GM20431 (cell line): Measurements from ENCODE around the gene ZNF8.
"Not testable (repeated sequence)": the region's sequence is repeated elsewhere in the genome, so short reads cannot be mapped to it uniquely, and the experiment has no call there.

ENCODE experiments used
- in situ Hi-C: fragments of 300-500 bp; cut with MseI, MboI; formaldehyde crosslinking; loops from one replicate; pipeline ENCODE4 v1.15.0; 2020; ENCODE audit warnings: low sequenced_read_pairs; ENCODE audit not compliant: unreplicated experiment

Gene ZNF8

GRCh38 chr19:58294743-58295374 is 16.1 kb downstream of the ZNF8 start:
- in situ Hi-C loops, result no loop called here

- in situ Hi-C loops, result no loop called here
These were observed 17.3 kb downstream of the ZNF8 start for GRCh38 chr19:58296104-58296503.

GRCh38 chr19:58300620-58301019 is 21.9 kb downstream of the ZNF8 start:
- in situ Hi-C loops, result no loop called here

DNA sequence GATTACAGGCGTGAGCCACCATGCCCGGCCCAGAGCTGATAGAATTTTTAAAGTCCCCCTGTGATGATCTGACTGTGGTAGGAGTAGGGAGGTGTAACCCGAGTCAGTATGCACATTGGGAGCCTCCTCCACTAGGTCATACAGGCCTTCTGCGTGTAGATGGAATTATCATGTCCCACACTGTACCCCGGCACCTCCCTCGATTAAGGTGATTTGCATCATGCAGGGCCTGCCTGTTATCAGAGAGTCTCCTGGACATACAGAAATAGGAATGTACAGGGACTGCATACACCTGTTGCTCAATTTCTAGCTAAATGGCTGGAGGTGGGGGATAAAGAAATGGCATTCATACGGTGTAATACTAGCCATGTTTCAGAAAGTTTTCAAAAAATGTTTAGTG is 25.5 kb downstream of the ZNF8 start:
- in situ Hi-C loops, result no loop called here

DNA sequence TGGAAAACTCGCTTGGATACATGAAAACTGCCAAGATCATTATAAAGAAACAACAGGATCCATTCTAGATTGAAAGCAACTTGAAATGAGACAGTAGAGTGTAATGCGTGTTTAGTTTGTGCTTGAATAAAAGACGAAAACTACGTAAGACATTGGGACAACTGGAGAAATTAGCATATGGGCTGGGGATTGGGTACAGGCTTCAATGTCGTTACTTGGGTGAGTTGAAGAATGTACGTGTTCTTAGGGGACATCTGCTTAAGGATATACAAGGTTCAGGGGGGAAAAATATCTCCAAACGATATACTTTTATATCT is 26.0 kb downstream of the ZNF8 start:
- in situ Hi-C loops, result no loop called here

DNA sequence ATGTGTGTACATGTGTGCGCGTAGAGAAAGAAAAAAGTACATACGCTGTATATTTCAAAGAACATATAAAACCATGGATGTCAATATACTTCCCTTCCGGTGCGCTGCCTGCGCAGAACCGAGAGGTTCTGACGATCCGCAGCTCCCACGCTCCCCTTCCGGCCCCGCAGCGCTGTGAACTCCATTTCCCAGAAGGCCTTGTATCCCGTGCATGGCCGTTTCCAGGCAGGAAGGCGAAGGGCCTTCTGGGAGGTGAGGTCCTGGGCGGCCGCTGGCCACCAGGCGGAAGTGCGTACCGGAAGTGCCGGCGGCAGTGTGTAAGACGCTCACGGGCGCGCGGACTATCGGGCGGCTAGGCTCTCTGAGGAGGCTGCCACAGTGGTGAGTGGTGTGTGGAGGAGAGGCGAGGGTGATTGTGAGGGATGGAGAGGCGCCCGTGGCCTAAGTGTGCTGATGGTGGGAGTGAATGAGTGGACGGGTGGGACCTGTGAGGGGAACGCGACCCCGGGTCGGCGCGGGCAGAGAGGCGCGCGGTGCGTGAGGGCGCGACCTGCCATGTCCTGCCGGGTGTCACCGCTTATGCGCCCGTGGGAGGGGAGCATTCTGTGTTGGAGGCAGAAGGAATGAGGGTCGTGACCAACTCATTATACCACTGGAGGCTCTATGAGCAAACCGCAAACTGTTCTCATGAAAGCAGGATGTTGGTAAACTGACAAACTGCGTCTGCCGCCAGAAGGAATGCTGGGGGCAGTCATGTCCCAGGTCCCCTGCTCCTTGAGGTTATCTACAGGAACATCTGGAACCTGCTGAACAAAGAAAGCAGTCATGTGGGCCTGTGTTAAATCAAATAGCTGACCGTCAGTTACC is 26.5 kb downstream of the ZNF8 start, which contains the start of gene ERVK3-1:
Gene ERVK3-1, plus strand, starts transcription at position 313 of the 867 bp plus-strand sequence. CDS start 6,792 bp downstream, outside the sequence.
- in situ Hi-C loops, result no loop called here

GRCh38 chr19:58305932-58306323 is 27.2 kb downstream of the ZNF8 start:
- in situ Hi-C loops, result no loop called here

GRCh38 chr19:58307736-58308135 is 29.0 kb downstream of the ZNF8 start:
- in situ Hi-C loops, result no loop called here

GRCh38 chr19:58310685-58311084 is 31.9 kb downstream of the ZNF8 start:
- in situ Hi-C loops, result not testable (repeated sequence)

DNA sequence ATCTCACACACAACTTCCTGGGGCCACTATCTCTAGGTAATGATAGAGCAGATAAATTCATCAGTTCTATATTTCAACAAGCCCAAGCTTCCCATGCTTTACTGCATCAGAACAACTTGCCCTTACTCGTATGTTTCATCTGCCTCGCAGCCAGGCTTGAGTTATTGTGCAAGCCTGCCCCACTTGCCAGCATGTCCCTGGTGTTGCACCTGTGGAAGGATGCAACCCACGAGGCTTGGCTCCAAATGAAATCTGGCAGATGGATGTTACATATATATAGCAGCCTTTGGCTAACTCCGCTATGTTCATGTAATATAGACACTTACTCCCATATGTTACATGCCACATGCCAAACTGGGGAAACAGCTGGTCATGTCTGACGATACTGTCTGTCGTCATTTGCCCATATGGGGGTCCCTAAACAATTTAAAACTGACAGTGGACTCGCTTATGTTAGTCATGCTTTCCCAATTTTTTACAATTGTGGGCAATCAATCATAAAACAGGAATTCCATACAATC is 32.6 kb downstream of the ZNF8 start:
- in situ Hi-C loops, result no loop called here

- in situ Hi-C loops, result no loop called here
These were observed 36.8 kb downstream of the ZNF8 start for GRCh38 chr19:58315580-58315979.

- in situ Hi-C loops, result no loop called here
These were observed 38.8 kb downstream of the ZNF8 start for GRCh38 chr19:58317476-58318072.

- in situ Hi-C loops, result no loop called here
These were observed 39.5 kb downstream of the ZNF8 start for GRCh38 chr19:58318297-58318696.

DNA sequence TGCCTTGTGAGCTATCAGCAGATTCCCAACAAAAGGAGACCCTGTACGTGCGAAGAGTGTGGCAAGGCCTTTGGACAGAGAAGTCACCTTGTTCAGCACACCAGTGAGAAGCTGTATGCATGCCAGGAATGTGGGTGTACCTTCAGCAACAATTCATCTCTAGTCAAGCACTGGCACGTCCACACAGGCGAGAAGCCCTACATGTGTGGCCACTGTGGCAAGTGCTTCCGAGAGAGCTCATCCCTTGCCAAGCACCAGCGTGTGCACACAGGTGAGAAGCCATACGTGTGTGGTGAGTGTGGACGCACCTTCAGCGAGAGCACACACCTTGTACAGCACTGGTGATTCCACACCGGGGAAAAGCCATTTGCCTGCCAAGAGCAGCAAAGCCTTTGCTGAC is 40.5 kb downstream of the ZNF8 start:
- in situ Hi-C loops, result no loop called here

- in situ Hi-C loops, result no loop called here
These were observed 46.7 kb downstream of the ZNF8 start for GRCh38 chr19:58325311-58326022.

- in situ Hi-C loops, result no loop called here
These were observed 47.8 kb downstream of the ZNF8 start for GRCh38 chr19:58326501-58326913.

DNA sequence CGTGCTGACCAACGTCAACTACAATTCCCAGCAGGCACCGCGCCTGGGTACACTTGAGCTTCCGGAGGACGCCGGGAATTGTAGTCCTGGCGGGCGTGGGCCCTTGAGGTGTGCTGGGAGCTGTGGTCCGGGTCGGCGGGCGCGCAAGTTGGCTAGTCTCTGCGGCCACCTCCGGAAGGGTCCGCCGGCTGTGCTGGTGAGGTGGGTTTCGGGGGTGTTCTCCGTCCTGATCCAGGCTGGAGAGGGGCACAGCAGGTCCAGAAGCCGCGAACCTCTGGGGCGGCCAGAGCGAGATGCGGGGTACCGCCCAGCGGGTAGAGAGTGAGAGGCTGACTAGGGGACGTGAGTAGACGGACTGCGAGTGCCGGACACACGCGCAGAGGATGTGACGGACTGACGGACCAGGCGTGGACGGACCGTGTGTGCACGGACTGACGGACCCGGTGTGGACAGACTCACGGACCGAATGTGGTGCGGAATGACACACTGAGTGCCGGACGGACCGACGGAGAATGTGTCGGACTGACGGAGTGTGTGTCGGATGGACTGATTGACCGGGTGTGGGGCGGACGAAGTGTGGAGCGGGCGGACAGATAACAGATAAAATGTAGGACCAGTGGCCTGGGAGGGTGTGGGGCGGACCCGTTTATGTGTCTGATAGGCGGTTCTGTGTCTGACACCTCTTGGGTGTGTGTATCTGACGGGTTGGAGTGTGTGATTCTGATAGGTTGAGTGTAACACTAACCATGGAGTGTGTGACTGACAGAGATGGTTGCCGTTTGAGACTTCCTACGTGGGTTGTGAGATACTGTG is 48.4 kb downstream of the ZNF8 start, which contains the start of gene ZSCAN22:
Gene ZSCAN22, plus strand, starts transcription at position 81 of the 813 bp plus-strand sequence. CDS start 7,809 bp downstream, outside the sequence.
- in situ Hi-C loops, result no loop called here

DNA sequence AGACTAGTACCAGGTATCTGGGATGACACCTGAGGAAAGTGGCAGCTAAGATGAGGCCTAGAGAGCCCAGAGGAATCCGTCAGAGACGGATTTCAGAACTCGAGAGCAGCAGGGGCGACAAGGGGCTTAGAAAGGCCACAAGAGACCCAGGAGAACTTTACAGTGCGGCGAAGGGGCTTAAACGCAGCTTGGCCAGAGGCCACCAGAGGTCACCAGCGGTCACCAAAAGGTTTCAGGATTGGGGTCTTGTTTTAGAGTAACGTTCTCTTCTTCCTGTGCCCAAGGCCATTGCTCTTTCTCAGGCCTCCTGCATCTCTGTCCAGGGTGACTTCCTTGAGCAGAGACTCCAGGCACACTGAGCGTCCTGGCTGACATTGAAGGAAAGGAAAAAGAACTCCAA is 50.2 kb downstream of the ZNF8 start:
- in situ Hi-C loops, result no loop called here

DNA sequence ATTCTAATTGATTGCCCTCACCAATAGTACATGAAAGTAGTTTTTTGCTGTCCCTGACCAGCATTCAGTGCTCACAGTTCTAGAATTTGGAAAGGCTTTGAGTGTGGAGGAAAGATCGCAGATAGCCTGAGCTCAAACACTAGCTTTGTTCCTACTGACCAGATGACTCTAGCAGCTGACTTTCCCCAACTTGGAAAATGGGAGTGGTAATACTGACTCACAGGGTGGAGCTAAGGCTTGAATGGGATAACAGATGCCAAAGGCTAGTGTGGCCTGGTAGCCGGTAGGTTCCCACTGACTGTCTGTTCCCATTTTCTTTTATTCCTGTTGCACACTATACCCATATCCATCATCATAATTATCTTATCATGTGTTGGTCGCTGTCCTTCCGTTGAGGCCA is 51.7 kb downstream of the ZNF8 start:
- in situ Hi-C loops, result no loop called here
